H54 (cell line): ENCODE data around the gene SPG11.
"Not testable (repeated sequence)": the region's sequence is repeated elsewhere in the genome, so short reads cannot be mapped to it uniquely, and the experiment has no call there.

Source experiments
- DNase-seq: peaks from one replicate; pipeline ENCODE4 v3.0.0; 2011; ENCODE audit warnings: low spot score, mixed read lengths; ENCODE audit not compliant: insufficient read length
- FAIRE-seq: peaks from 3 replicates; lab custom pipeline; 2011; peaks lifted over from hg19 to GRCh38; lab: Jason Lieb, UNC
- POLR2A ChIP-seq: IDR thresholded peaks from 2 replicates; pipeline ENCODE4 v1.6.1; 2011; ENCODE audit warnings: low read depth, mild to moderate bottlenecking, low read length

Gene SPG11

GRCh38 chr15:44545913-44546802 lies 117.3 kb downstream of the SPG11 start:
- DNase-seq: no peak

GRCh38 chr15:44544745-44545144 lies 118.7 kb downstream of the SPG11 start:
- DNase-seq, FAIRE-seq: not testable (repeated sequence)

More at GRCh38 chr15:44545913-44546802, 117.3 kb downstream of the SPG11 start:
- peak; percentile 90 for FAIRE-seq
- no peak for TF ChIP-seq POLR2A

DNA sequence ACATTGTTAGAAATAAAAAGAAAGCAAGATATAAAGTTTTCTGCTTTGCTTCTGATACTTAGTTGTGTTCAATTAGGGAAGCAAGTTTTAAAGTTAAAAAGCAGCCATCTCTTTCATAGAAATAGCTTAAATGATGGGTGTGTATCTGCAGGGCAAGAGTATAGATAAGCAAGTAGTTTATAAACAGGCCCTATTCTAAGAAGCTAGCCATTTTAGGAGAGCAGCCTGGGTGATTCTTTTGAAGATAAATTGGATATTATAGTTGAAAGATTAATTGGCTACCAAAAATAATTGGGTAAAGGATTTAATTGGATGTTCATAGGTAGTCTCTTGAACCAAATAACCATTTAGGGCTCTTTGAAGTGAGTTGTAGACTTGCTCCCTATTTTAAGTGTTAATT lies 120.9 kb downstream of the SPG11 start:
- TF ChIP-seq POLR2A: no peak
- DNase-seq (no peak), FAIRE-seq (no peak)

DNA sequence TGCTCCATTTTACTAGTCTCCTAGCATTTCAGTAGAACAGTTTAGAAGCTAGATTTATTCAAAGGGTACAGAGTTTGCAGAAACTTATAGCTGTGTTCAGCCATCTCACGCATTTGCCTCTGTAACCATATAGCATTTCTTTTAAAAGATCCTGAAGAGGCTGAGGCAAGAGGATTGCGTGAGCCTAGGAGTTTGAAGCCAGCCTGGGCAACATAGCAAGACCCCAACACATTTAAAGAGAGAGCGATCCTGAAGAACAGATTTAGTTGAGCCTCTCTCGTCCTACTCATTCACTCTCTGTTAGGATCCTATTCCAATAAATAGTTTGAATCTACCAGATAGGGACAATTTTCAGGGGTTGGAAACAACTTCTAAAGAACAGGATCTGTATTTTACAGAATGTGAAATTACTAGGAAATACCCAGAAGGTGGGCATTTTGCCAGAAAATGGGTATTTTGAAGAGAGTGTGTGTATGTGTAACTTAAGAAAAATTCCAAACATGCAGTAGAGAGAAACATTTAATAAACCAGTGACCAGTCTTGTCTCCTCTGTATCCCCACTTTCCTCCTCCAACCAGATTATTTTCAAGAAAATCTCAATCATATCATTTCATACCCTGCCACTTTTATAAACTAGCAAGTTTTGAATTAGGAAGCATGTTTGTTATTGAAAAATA lies 122.0 kb downstream of the SPG11 start:
- no peak for TF ChIP-seq POLR2A
- FAIRE-seq: peak; percentile 45
- DNase-seq: peak; percentile 26

- FAIRE-seq (peak; percentile 38), DNase-seq (no peak)
- TF ChIP-seq POLR2A: no peak
Observed at GRCh38 chr15:44537735-44538240, 125.7 kb downstream of the SPG11 start.

DNA sequence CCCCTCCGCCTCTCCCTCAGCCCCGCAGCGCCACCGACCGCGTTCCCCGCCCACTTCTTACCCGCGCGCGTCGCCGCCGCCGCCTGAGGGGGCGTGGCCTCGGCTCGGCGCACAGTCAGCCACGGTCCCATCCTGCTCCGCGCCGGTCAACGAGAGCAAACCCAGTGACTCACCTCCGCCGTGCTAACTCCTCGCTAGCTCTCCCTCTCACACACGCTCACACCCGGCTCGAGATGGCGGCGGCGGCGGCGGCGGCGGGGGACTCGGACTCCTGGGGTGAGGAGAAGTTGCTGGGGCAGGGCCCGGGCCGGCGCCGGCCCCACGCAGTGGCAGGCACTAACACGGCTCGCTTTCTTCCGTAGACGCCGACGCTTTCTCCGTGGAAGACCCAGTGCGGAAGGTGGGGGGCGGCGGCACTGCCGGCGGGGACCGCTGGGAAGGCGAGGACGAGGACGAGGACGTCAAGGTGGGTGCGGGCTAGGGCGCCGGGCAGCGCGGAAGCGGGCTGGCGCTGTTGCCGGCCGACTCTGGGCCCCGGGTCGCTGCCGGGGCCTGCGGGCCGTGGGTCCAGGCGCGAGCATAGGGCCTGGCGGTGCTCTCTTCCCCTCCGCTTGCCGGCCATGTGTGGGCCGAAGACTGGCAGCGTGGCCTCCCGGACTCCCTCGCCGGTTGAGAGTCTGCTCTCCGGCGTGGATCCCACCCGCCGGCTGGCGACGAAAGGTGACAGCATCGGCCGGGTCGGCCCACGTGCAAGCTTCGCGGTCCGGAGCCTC lies 126.3 kb downstream of the SPG11 start, which contains the start of gene EIF3J:
Gene EIF3J (plus strand): TSS at position 186 of the 773 bp plus-strand sequence. CDS start 48 bp downstream, at position 234.
- DNase-seq (peak; percentile 90), FAIRE-seq (peak; percentile 11)
- peak; percentile 83 for TF ChIP-seq POLR2A

DNA sequence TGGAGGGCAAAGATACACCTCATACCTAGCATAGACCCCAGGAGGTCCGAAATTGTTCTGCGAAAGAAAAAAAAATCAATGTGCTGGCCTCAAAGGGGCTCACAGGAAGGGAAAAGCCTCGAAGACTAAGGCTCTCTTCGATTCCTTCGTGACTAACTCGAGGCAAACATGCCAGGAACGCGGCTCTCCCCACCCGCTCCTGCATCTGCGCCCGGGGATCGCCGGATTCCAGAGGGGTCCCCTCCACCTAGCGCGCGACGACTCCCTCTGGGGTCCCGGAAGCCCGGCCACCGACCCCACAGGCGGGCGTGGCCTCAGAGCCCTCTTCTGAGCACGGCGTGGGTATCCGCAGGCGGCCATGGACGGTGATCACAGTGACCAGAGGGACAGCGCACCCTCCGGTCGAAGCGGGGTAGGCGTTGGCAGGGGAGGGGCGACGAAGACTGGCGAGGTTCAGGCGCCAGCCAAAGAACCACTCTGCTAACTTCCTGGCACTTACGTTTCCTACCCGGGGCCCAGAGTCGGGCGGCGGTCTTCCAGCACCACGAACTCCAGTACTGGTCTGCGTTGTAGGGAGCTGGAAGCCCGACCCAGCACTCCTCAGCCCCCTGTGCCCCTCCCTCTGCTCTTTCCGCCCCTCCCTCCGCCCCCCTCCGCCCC lies 127.0 kb downstream of the SPG11 start:
- FAIRE-seq: no peak
- peak; percentile 78 for DNase-seq
- TF ChIP-seq POLR2A: peak; percentile 84

- DNase-seq (no peak), FAIRE-seq (no peak)
- TF ChIP-seq POLR2A: no peak
Observed at GRCh38 chr15:44535523-44536301, 127.8 kb downstream of the SPG11 start.

DNA sequence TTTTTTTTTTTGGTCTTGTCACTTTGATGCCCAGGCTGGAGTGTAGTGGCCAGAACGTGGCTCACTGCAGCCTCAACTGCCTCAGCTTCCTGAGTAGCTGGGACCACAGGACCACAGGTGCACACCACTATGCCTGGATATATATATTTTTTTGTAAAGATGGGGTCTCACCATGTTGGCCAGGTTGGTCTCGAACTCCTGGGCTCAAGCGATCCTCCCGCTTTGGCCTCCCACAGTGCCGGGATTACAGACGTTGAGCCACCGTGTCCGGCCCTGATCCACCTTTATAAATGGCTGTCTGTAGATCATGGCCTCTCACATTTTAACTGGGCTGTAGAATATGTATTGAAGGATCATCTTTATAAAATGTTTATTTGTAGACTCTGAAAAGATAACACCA lies 128.4 kb downstream of the SPG11 start:
- FAIRE-seq (no peak), DNase-seq (no peak)
- TF ChIP-seq POLR2A: no peak

GRCh38 chr15:44532689-44533088 lies 130.8 kb downstream of the SPG11 start:
- FAIRE-seq (no peak), DNase-seq (no peak)
- no peak for TF ChIP-seq POLR2A

- not testable (repeated sequence) for FAIRE-seq, DNase-seq
Observed at GRCh38 chr15:44532275-44532674, 131.2 kb downstream of the SPG11 start.

DNA sequence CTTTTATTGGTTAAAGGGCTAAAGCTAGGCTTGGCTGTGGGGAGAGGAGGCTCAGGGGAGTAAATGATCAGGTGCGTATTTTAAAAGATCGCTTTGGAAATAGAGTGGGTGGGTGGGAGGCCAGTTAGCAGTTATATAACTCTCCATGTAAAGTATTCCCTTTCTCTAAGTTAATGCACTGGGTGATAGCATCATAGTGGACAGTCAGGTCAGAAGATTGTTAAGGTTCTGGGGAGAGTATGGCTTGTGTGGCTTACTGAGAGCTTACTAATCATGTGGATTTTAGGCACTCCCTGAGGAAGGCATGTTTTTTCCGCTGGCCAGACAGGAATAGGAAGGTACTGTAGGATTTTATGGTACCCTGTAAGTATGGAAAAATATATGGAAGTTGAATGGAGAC lies 132.8 kb downstream of the SPG11 start:
- no peak for TF ChIP-seq POLR2A
- FAIRE-seq (no peak), DNase-seq (no peak)
